Myocyte (in vitro differentiated cells): Measurements from ENCODE around the gene PCNX2. TPM values are rescaled to one million over a fixed set of nuclear protein-coding genes. Genes with fewer than 3 reads are reported as not detected.
A peak's percentile ranks its signal among the peaks of the same experiment; 100 is the strongest.

Experiments
- DNase-seq: peaks from one replicate; pipeline ENCODE4 v3.0.0-alpha.2; 2012; ENCODE audit warnings: low read depth
- total RNA-seq: library from RNA; depleted of rRNA; stranded (reverse); fragments of >200 nt; gene quantifications from 2 replicates; pipeline ENCODE4 v1.2.3, GENCODE V29; 2014

Gene PCNX2
- total RNA-seq, 1 donor from 2014 or later = 2.3 TPM

GRCh38 chr1:232970508-232970907 is 325.0 kb downstream of the PCNX2 start:
- no peak for DNase-seq

- no peak for DNase-seq
Observed at GRCh38 chr1:232969799-232970198, 325.7 kb downstream of the PCNX2 start.

- DNase-seq = peak; percentile 88
Observed at GRCh38 chr1:232968965-232969364, 326.6 kb downstream of the PCNX2 start.

GRCh38 chr1:232968391-232968790 is 327.1 kb downstream of the PCNX2 start:
- no peak for DNase-seq

- DNase-seq = no peak
Observed at GRCh38 chr1:232966663-232967062, 328.9 kb downstream of the PCNX2 start.

- DNase-seq = no peak
Observed at GRCh38 chr1:232965912-232966217, 329.7 kb downstream of the PCNX2 start.

- no peak for DNase-seq
Observed at GRCh38 chr1:232965124-232965911, 330.2 kb downstream of the PCNX2 start.

GRCh38 chr1:232964601-232965000 is 330.9 kb downstream of the PCNX2 start:
- no peak for DNase-seq

- no peak for DNase-seq
Observed at GRCh38 chr1:232962761-232963745, 332.5 kb downstream of the PCNX2 start.

GRCh38 chr1:232958067-232958466 is 337.5 kb downstream of the PCNX2 start:
- no peak for DNase-seq

- no peak for DNase-seq
Observed at GRCh38 chr1:232956081-232956480, 339.4 kb downstream of the PCNX2 start.

GRCh38 chr1:232954594-232955365 is 340.7 kb downstream of the PCNX2 start:
- no peak for DNase-seq

- DNase-seq = peak; percentile 69
Observed at GRCh38 chr1:232952514-232953499, 342.7 kb downstream of the PCNX2 start.

GRCh38 chr1:232951605-232952004 is 343.9 kb downstream of the PCNX2 start:
- no peak for DNase-seq

- DNase-seq = no peak
Observed at GRCh38 chr1:232951180-232951579, 344.3 kb downstream of the PCNX2 start.

- peak; percentile 94 for DNase-seq
Observed at GRCh38 chr1:232950197-232951176, 345.0 kb downstream of the PCNX2 start, which contains the start of gene NTPCR. Gene NTPCR, plus strand, starts transcription at chr1:232950611. Its CDS starts 100 bp downstream, at chr1:232950711.

- no peak for DNase-seq
Observed at GRCh38 chr1:232949636-232950196, 345.8 kb downstream of the PCNX2 start.

GRCh38 chr1:232944347-232944746 is 351.2 kb downstream of the PCNX2 start:
- DNase-seq = no peak
